DND-41 (cell line): ENCODE results near the gene KRTAP21-1.

Source experiments
- EZH2 ChIP-seq: IDR thresholded peaks from 3 replicates; pipeline ENCODE4 v1.6.1; 2012; ENCODE audit warnings: borderline replicate concordance, low read depth, mild to moderate bottlenecking, moderate library complexity, low read length, inconsistent platforms; ENCODE audit not compliant: severe bottlenecking
- TF ChIP-seq, protein P1 (sequence below): IDR thresholded peaks from 2 replicates; pipeline ENCODE4 v1.5.1; 2012; ENCODE audit warnings: borderline replicate concordance, low read length, moderate library complexity, mild to moderate bottlenecking; ENCODE audit not compliant: poor library complexity, severe bottlenecking; ENCODE audit errors: extremely low read depth

DNA sequence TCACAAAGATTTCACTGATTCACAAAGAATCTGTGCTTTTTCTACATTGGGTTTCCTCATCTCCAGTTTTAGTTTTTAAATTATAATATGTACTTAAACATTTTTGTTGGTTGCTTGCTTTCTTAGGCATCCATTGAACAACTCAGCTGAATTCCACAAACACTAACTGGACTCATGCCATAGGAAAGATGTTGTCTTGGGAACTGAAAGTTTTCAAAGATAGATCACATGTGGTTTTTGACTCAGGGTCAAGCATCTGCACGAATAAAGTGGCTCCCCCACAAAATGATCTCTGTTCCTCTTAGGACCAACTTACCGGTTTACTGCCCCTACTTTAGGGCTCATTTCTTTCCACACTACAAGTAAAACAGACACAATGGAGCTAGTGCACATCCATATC, 3.1 kb upstream of the KRTAP21-1 start:
- TF ChIP-seq, protein P1, sequence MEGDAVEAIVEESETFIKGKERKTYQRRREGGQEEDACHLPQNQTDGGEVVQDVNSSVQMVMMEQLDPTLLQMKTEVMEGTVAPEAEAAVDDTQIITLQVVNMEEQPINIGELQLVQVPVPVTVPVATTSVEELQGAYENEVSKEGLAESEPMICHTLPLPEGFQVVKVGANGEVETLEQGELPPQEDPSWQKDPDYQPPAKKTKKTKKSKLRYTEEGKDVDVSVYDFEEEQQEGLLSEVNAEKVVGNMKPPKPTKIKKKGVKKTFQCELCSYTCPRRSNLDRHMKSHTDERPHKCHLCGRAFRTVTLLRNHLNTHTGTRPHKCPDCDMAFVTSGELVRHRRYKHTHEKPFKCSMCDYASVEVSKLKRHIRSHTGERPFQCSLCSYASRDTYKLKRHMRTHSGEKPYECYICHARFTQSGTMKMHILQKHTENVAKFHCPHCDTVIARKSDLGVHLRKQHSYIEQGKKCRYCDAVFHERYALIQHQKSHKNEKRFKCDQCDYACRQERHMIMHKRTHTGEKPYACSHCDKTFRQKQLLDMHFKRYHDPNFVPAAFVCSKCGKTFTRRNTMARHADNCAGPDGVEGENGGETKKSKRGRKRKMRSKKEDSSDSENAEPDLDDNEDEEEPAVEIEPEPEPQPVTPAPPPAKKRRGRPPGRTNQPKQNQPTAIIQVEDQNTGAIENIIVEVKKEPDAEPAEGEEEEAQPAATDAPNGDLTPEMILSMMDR = no peak
- no peak for TF ChIP-seq EZH2
